ENCODE results near the gene DMRT2. TPM values are rescaled to one million over a fixed set of nuclear protein-coding genes. Genes with fewer than 3 reads are reported as not detected.

DMRT2 gene
- total RNA-seq: 1 to 10 TPM; 1.1 to 4.9 (median 2.4) TPM

- TF ChIP-seq CTCF (IDR thresholded peaks at IDR 0.05): no peak
- DNase-seq (ENCODE audit: low spot score): peak; percentile 49
- ATAC-seq (ENCODE audit: low FRiP score): peak; percentile 95
Measured at GRCh38 chr9:1050125-1050895, at the start of gene DMRT2. Gene DMRT2, plus strand, starts transcription at chr9:1050357. Its CDS starts 1,257 bp downstream, at chr9:1051614.

GRCh38 chr9:1001838-1002237 is 48.3 kb upstream of the DMRT2 start:
- TF ChIP-seq CTCF (IDR thresholded peaks at IDR 0.05): no peak
- no peak for ATAC-seq (ENCODE audit: low FRiP score)
- no peak for DNase-seq (ENCODE audit: low spot score)

- TF ChIP-seq CTCF (IDR thresholded peaks at IDR 0.05): no peak
- ATAC-seq (ENCODE audit: low FRiP score): no peak
- no peak for DNase-seq (ENCODE audit: low spot score)
Measured at GRCh38 chr9:1002678-1003077, 47.5 kb upstream of the DMRT2 start.

GRCh38 chr9:1005043-1005667 is 45.0 kb upstream of the DMRT2 start:
- ATAC-seq (ENCODE audit: low FRiP score) (no peak), DNase-seq (ENCODE audit: low spot score) (no peak)
- TF ChIP-seq CTCF (IDR thresholded peaks at IDR 0.05): no peak

- TF ChIP-seq CTCF (IDR thresholded peaks at IDR 0.05): no peak
- no peak for ATAC-seq (ENCODE audit: low FRiP score)
Measured at GRCh38 chr9:1007312-1007711, 42.8 kb upstream of the DMRT2 start.

GRCh38 chr9:1008216-1008615 is 41.9 kb upstream of the DMRT2 start:
- DNase-seq (ENCODE audit: low spot score): no peak
- no peak for TF ChIP-seq CTCF (IDR thresholded peaks at IDR 0.05)
- ATAC-seq (ENCODE audit: low FRiP score): no peak

More at GRCh38 chr9:1007312-1007711, 42.8 kb upstream of the DMRT2 start:
- DNase-seq (ENCODE audit: low spot score): no peak

Data from omental fat pad (tissue), 4 donors.